ENCODE measurements around the gene SLC27A5.

- TF ChIP-seq SP1 (IDR thresholded peaks at IDR 0.05) (no peak), ARNT (IDR thresholded peaks at IDR 0.05) (no peak), BHLHE40 (IDR thresholded peaks at IDR 0.05; ENCODE audit: borderline replicate concordance) (no peak), NFRKB (IDR thresholded peaks at IDR 0.05) (no peak), LEF1 (IDR thresholded peaks at IDR 0.05; ENCODE audit: borderline replicate concordance) (no peak), FOXM1 (IDR thresholded peaks at IDR 0.05; ENCODE audit: borderline replicate concordance) (no peak), ZNF384 (IDR thresholded peaks at IDR 0.05) (no peak), FOXK2 (IDR thresholded peaks at IDR 0.05) (no peak), SUZ12 (IDR thresholded peaks at IDR 0.05) (no peak)
Measured at GRCh38 chr19:58513694-58514563, 2.1 kb upstream of the SLC27A5 start.

Data from HEK293T (cell line).